Fibroblast of mammary gland (primary cell): ENCODE results near the gene PIK3CB.
"Not testable (repeated sequence)": the region's sequence is repeated elsewhere in the genome, so short reads cannot be mapped to it uniquely, and the experiment has no call there.

Experiments used
- DNase-seq: peaks from one replicate; pipeline ENCODE4 v3.0.0-alpha.2; 2010; ENCODE audit warnings: low read depth
- H3K4me3 ChIP-seq: 2 replicates; pipeline ENCODE4 v1.5.1; 2011; ENCODE audit warnings: low read depth, mild to moderate bottlenecking, low read length, moderate library complexity; ENCODE audit not compliant: control insufficient read depth
- TF ChIP-seq, protein P1 (sequence below): conservative IDR thresholded peaks from 2 replicates; pipeline ENCODE4 v1.5.1; 2011; ENCODE audit warnings: low read depth, low read length, inconsistent platforms; ENCODE audit not compliant: control insufficient read depth, insufficient read depth

PIK3CB gene

DNA sequence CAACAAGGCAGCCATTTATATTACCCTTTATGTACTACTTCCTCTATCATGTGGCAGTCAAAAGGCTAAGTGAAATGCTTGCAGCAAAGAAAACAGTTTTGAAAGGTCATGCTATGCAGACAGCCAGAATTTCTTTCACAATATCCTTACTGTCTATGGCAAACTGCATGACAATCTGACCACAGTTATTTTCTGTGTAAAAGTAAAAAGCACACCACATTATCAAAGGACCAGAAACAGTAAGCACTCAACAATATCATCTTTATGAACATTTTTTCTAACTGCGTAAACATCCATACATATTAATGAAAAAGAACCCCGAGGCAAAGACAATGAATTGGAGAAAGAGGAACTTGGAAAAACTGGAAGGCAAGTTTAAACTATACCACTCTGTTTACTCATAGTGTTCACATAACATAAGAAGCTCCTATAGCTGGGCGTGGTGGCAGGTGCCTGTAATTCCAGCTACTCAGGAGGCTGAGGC lies 47.9 kb downstream of the PIK3CB start:
- no peak overlapping the region for H3K4me3 ChIP-seq
- TF ChIP-seq, protein P1, sequence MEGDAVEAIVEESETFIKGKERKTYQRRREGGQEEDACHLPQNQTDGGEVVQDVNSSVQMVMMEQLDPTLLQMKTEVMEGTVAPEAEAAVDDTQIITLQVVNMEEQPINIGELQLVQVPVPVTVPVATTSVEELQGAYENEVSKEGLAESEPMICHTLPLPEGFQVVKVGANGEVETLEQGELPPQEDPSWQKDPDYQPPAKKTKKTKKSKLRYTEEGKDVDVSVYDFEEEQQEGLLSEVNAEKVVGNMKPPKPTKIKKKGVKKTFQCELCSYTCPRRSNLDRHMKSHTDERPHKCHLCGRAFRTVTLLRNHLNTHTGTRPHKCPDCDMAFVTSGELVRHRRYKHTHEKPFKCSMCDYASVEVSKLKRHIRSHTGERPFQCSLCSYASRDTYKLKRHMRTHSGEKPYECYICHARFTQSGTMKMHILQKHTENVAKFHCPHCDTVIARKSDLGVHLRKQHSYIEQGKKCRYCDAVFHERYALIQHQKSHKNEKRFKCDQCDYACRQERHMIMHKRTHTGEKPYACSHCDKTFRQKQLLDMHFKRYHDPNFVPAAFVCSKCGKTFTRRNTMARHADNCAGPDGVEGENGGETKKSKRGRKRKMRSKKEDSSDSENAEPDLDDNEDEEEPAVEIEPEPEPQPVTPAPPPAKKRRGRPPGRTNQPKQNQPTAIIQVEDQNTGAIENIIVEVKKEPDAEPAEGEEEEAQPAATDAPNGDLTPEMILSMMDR: no peak
- DNase-seq: peak; percentile 64

DNA sequence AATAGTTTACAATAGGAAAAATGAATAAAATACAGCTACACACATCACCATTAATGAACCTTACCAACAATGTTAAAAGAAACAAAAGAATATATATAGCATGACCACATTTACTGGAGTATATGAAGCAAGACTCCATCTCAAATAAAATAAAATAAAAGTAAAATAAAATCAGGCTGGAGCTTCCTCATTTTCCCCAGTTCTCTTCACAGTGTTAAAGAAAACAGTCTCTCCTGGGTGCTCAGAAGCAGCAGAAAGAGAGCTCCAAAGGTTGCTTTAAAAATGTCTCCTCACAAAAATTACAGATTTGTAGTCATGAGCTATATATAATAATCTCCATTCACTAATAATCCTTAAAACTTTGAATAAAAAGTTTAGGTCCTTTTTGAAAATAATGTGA lies 48.8 kb downstream of the PIK3CB start:
- TF ChIP-seq, protein P1: no peak
- DNase-seq: no peak
- no peak overlapping the region for H3K4me3 ChIP-seq

DNA sequence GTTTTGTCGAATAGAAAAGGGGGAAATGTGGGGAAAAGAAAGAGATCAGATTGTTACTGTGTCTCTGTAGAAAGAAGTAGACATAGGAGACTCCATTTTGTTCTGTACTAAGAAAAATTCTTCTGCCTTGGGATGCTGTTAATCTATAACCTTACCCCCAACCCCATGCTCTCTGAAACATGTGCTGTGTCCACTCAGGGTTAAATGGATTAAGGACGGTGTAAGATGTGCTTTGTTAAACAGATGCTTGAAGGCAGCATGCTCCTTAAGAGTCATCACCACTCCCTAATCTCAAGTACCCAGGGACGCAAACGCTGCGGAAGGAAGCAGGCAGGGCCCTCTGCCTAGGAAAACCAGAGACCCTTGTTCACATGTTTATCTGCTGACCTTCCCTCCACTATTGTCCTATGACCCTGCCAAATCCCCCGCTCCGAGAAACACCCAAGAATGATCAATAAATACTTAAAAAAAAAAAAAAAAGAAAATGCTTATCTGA lies 49.3 kb downstream of the PIK3CB start:
- DNase-seq, H3K4me3 ChIP-seq: not testable (repeated sequence)

DNA sequence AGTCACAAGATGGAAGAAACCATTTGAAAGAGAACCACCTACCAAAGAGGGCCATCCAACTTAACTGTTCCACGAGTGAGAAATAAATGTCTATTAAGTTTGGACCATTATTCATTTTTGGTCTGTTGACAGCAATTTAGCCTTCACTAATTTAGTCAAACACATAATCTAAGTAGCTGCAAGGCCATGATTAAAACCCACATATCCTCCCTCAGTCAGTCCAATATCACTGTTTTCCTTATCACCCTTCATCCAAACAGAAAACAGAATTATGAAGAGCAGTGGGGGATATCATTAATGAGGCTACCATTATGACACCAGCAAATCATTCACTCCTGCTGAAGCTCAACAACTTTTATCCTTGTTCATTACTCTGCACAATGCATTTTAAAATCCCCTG lies 52.0 kb downstream of the PIK3CB start:
- no peak overlapping the region for H3K4me3 ChIP-seq
- TF ChIP-seq, protein P1: no peak
- DNase-seq: no peak

DNA sequence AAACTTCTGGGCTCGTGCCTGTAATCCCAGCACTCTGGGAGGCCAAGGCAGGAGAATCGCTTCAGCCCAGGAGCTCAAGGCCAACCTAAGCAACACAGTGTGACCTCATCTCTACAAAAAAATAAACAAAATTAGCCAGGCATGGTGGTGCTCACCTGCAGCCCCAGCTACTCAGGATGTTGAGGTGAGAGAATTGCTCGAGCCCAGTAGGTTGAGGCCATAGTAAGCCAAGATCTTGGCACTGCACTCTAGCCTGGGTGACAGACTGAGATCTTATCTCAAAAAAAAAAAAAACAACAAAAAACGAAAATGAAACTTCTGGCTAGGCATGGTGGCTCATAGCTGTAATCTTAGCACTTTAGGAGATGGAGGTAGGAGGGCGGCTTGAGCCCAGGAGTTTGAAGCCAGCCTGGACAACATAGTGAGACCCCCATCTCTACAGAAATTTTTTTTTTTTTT lies 53.7 kb downstream of the PIK3CB start:
- DNase-seq: no peak
- TF ChIP-seq, protein P1: no peak
- no peak overlapping the region for H3K4me3 ChIP-seq

DNA sequence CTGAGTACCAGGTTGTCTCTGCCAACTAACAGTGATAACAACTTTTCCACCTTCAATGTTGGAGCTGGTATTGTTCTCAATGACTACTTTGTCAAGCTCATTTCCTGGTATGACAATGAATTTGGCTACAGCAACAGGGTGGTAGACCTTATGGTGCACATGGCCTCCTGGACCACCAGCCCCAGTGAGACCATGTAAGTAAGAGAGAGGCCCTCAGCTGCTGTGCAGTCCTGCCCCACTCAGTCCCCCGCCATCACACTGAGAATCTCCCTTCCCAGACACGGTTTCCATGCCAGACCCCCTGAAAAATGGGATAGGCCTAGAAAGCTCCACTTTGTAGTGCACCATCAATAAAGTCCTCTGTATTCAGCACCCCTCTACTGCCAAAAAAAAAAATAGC lies 56.1 kb downstream of the PIK3CB start:
- H3K4me3 ChIP-seq: no peak overlapping the region
- TF ChIP-seq, protein P1: no peak

DNA sequence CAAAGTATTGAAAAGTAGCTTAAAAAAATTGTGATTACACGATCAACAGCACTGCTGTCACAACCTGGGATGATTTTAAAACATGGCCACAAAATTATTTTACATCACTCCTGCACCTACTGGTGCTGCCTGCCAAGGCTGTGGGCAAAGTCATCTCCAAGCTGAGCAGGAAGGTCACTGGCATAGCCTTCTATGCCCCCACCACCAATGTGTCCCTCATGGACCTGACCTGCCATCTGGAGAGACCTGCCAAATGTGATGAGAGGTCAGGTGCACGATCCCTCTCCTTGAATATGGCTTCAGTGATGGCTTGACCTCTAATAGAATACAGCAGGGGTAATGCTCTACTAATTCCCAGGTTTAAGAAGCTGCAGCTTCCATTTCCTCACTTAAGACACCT lies 57.8 kb downstream of the PIK3CB start:
- no peak for DNase-seq
- TF ChIP-seq, protein P1: no peak
- no peak overlapping the region for H3K4me3 ChIP-seq

More for the DNA sequence above, 56.1 kb downstream of the PIK3CB start:
- no peak for DNase-seq
